ENCODE data around the gene ZPR1. TPM values are rescaled to one million over a fixed set of nuclear protein-coding genes. Genes with fewer than 3 reads are reported as not detected.

The ZPR1 gene
- total and polyA plus RNA-seq, 2 experiments from 2014 or later = 30.8 to 76.8 TPM

- Histone ChIP-seq H4K20me1 (ENCODE audit: insufficient read depth) (no peaks in the 10 kb centered on the region), H2AFZ (no peak overlapping the region), H3K79me2 (ENCODE audit: insufficient read depth) (no peaks in the 10 kb centered on the region), H3K9ac (no peak overlapping the region), H3K36me3 (ENCODE audit: low read depth) (no peaks in the 10 kb centered on the region), H3K4me2 (ENCODE audit: unreplicated experiment) (no peak overlapping the region), H3K9me3 (ENCODE audit: low read depth) (no peaks in the 10 kb centered on the region), H3K4me1 (ENCODE audit: insufficient read depth) (no peaks in the 10 kb centered on the region), H3F3A (ENCODE audit: insufficient read depth) (no peaks in the 10 kb centered on the region), H3K27ac (no peak overlapping the region), H3K27me3 (replicated peaks; ENCODE audit: insufficient read depth) (no peaks in the 10 kb centered on the region), H3K4me3 (no peak overlapping the region), H3K9me2 (ENCODE audit: insufficient read depth) (no peaks in the 10 kb centered on the region)
- in situ Hi-C loops (cut with MboI) = no loop called here
- WGBS, 2 experiments (ENCODE audit: low coverage in 1 of 2, low lambda C conversion rate in 2 of 2, missing lambda C conversion rate in 2 of 2) = 68 to 75% methylated on average over 12 to 16 of the region's 16 CpGs
- DNase-seq = no peak
- TF ChIP-seq EZH2 (IDR thresholded peaks at IDR 0.05; ENCODE audit: insufficient read depth, poor library complexity, severe bottlenecking) (no peak), EZH2phosphoT487 (IDR thresholded peaks at IDR 0.05; ENCODE audit: insufficient read depth, low read depth) (no peak)
Observed at GRCh38 chr11:116828632-116829524, 41.1 kb upstream of the ZPR1 start.

- H3K27ac ChIP-seq = no peak overlapping the region
- H3K4me3 ChIP-seq = no peak overlapping the region
- H3K27me3 ChIP-seq (replicated peaks; ENCODE audit: insufficient read depth) = no peaks in the 10 kb centered on the region
- no peak overlapping the region for H3K4me2 ChIP-seq (ENCODE audit: unreplicated experiment)
- no peak overlapping the region for H2AFZ ChIP-seq
- no peaks in the 10 kb centered on the region for H3K9me2 ChIP-seq (ENCODE audit: insufficient read depth)
- TF ChIP-seq EZH2phosphoT487 (IDR thresholded peaks at IDR 0.05; ENCODE audit: insufficient read depth, low read depth) (no peak), EZH2 (IDR thresholded peaks at IDR 0.05; ENCODE audit: insufficient read depth, poor library complexity, severe bottlenecking) (no peak)
- H3K4me1 ChIP-seq (ENCODE audit: insufficient read depth) = no peaks in the 10 kb centered on the region
- in situ Hi-C loops (cut with MboI) = no loop called here
- H3K9me3 ChIP-seq (ENCODE audit: low read depth) = no peaks in the 10 kb centered on the region
- DNase-seq = no peak
- no peaks in the 10 kb centered on the region for H3K79me2 ChIP-seq (ENCODE audit: insufficient read depth)
- H3K36me3 ChIP-seq (ENCODE audit: low read depth) = no peaks in the 10 kb centered on the region
- H3F3A ChIP-seq (ENCODE audit: insufficient read depth) = no peaks in the 10 kb centered on the region
- H3K9ac ChIP-seq = no peak overlapping the region
- no peaks in the 10 kb centered on the region for H4K20me1 ChIP-seq (ENCODE audit: insufficient read depth)
- WGBS, 2 experiments (ENCODE audit: low coverage in 1 of 2, low lambda C conversion rate in 2 of 2, missing lambda C conversion rate in 2 of 2) = 72 to 74% methylated on average over 6 of the region's 6 CpGs
Observed at GRCh38 chr11:116827461-116827860, 39.6 kb upstream of the ZPR1 start.

GRCh38 chr11:116826751-116827431 is 39.1 kb upstream of the ZPR1 start:
- H3K9me3 ChIP-seq (ENCODE audit: low read depth) = no peaks in the 10 kb centered on the region
- H3F3A ChIP-seq (ENCODE audit: insufficient read depth) = no peaks in the 10 kb centered on the region
- H3K36me3 ChIP-seq (ENCODE audit: low read depth) = no peaks in the 10 kb centered on the region
- H3K4me1 ChIP-seq (ENCODE audit: insufficient read depth) = no peaks in the 10 kb centered on the region
- H3K4me2 ChIP-seq (ENCODE audit: unreplicated experiment) = no peak overlapping the region
- H2AFZ ChIP-seq = no peak overlapping the region
- no peak overlapping the region for H3K4me3 ChIP-seq
- H3K9ac ChIP-seq = no peak overlapping the region
- peak; percentile 10 for DNase-seq
- H3K9me2 ChIP-seq (ENCODE audit: insufficient read depth) = no peaks in the 10 kb centered on the region
- H3K27ac ChIP-seq = no peak overlapping the region
- 49 to 56% methylated on average over 9 of the region's 9 CpGs for WGBS, 2 experiments (ENCODE audit: low coverage in 1 of 2, low lambda C conversion rate in 2 of 2, missing lambda C conversion rate in 2 of 2)
- no peaks in the 10 kb centered on the region for H3K79me2 ChIP-seq (ENCODE audit: insufficient read depth)
- TF ChIP-seq EZH2 (IDR thresholded peaks at IDR 0.05; ENCODE audit: insufficient read depth, poor library complexity, severe bottlenecking) (no peak), EZH2phosphoT487 (IDR thresholded peaks at IDR 0.05; ENCODE audit: insufficient read depth, low read depth) (no peak)
- in situ Hi-C loops (cut with MboI) = no loop called here
- H3K27me3 ChIP-seq (replicated peaks; ENCODE audit: insufficient read depth) = no peaks in the 10 kb centered on the region
- H4K20me1 ChIP-seq (ENCODE audit: insufficient read depth) = no peaks in the 10 kb centered on the region

GRCh38 chr11:116825854-116826750 is 38.3 kb upstream of the ZPR1 start:
- Histone ChIP-seq H3K36me3 (ENCODE audit: low read depth) (no peaks in the 10 kb centered on the region), H3K9ac (no peak overlapping the region), H3K79me2 (ENCODE audit: insufficient read depth) (no peaks in the 10 kb centered on the region), H2AFZ (no peak overlapping the region), H3K4me2 (ENCODE audit: unreplicated experiment) (no peak overlapping the region), H3K4me3 (no peak overlapping the region), H3K9me3 (ENCODE audit: low read depth) (no peaks in the 10 kb centered on the region), H3K27ac (no peak overlapping the region), H3F3A (ENCODE audit: insufficient read depth) (no peaks in the 10 kb centered on the region), H3K4me1 (ENCODE audit: insufficient read depth) (no peaks in the 10 kb centered on the region), H3K9me2 (ENCODE audit: insufficient read depth) (no peaks in the 10 kb centered on the region), H4K20me1 (ENCODE audit: insufficient read depth) (no peaks in the 10 kb centered on the region), H3K27me3 (replicated peaks; ENCODE audit: insufficient read depth) (no peaks in the 10 kb centered on the region)
- 78 to 80% methylated on average over 22 of the region's 22 CpGs for WGBS, 2 experiments (ENCODE audit: low coverage in 1 of 2, low lambda C conversion rate in 2 of 2, missing lambda C conversion rate in 2 of 2)
- in situ Hi-C loops (cut with MboI) = no loop called here
- no peak for TF ChIP-seq EZH2 (IDR thresholded peaks at IDR 0.05; ENCODE audit: insufficient read depth, poor library complexity, severe bottlenecking)
- no peak for TF ChIP-seq EZH2phosphoT487 (IDR thresholded peaks at IDR 0.05; ENCODE audit: insufficient read depth, low read depth)
- DNase-seq = no peak
